ENCODE measurements around the gene SLC66A1. TPM values are rescaled to one million over a fixed set of nuclear protein-coding genes. Genes with fewer than 3 reads are reported as not detected.

The SLC66A1 gene
- total RNA-seq, 1 experiment from 2014 or later, result 22.5 TPM

DNA sequence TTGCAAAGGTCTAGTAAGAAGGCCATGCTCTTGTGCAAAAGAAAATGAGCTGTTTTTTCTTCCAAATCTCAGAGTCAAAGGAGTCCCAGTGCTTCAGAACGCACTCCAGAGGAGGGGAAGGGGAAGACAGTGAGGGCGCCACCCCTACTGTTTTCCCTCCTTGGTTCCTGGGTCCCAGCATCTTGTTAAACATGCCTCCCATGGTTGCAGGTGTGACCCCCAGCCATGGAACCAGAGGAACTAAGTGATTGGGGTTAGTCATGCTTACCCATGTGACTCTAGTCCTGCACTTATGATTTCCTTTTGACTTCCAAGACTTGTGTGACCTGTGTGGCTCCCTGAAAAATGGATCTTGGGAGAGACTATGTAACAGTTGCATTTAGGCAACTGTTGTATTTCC, 17.5 kb upstream of the SLC66A1 start:
- Histone ChIP-seq H2BK20ac (ENCODE audit: low read depth, low read length, poor library complexity, severe bottlenecking) (no peak overlapping the region), H3K14ac (ENCODE audit: insufficient read depth, low read length) (no peak overlapping the region), H2BK120ac (ENCODE audit: low read depth, low read length, poor library complexity, severe bottlenecking) (no peak overlapping the region), H3K79me1 (ENCODE audit: insufficient read depth, low read depth, low read length, poor library complexity, severe bottlenecking) (no peaks in the 10 kb centered on the region), H3K4me2 (ENCODE audit: insufficient read depth, insufficient read length, low read length) (no peak overlapping the region), H3K4me1 (ENCODE audit: insufficient read depth, low read length) (no peaks in the 10 kb centered on the region), H2AK5ac (ENCODE audit: insufficient read length, low read length) (no peak overlapping the region), H4K5ac (ENCODE audit: insufficient read length, low read depth, low read length) (no peak overlapping the region), H3K9ac (ENCODE audit: extremely low read depth, insufficient read length, low read length) (no peak overlapping the region), H3K79me2 (ENCODE audit: insufficient read depth, low read length) (no peaks in the 10 kb centered on the region; the same call in 1 of the 2 replicates), H3K27me3 (ENCODE audit: insufficient read depth, low read length) (no peaks in the 10 kb centered on the region; the same call in 1 of the 2 replicates), H2BK5ac (ENCODE audit: insufficient read length, low read length) (no peak overlapping the region), H4K8ac (replicated peaks; ENCODE audit: insufficient read length, low read depth, low read length) (no peak overlapping the region), H2AFZ (ENCODE audit: low read length) (no peak overlapping the region), H3K56ac (ENCODE audit: insufficient read length, low read depth, low read length) (no peak overlapping the region), H4K91ac (ENCODE audit: insufficient read length, low read depth, low read length) (no peak overlapping the region), H3T11ph (ENCODE audit: low read length) (no peak overlapping the region), H3K23me2 (ENCODE audit: insufficient read length, low read depth, low read length, poor library complexity, severe bottlenecking) (no peaks in the 10 kb centered on the region), H3K4ac (ENCODE audit: low read depth, low read length) (no peak overlapping the region), H2BK12ac (ENCODE audit: insufficient read length, low read depth, low read length) (no peak overlapping the region), H4K20me1 (ENCODE audit: control insufficient read depth, insufficient read depth, insufficient read length) (no peaks in the 10 kb centered on the region), H3K9me3 (ENCODE audit: control insufficient read depth, low read depth, low read length) (peaks cover 16% of the 10 kb centered on the region), H3K18ac (ENCODE audit: insufficient read length, low read depth, low read length) (no peak overlapping the region), H2BK15ac (ENCODE audit: low read depth, low read length) (no peak overlapping the region), H3K27ac (ENCODE audit: insufficient read length, low read depth, low read length) (no peak overlapping the region), H3K23ac (ENCODE audit: insufficient read length, low read depth, low read length) (no peak overlapping the region)
- TF ChIP-seq, protein P1, sequence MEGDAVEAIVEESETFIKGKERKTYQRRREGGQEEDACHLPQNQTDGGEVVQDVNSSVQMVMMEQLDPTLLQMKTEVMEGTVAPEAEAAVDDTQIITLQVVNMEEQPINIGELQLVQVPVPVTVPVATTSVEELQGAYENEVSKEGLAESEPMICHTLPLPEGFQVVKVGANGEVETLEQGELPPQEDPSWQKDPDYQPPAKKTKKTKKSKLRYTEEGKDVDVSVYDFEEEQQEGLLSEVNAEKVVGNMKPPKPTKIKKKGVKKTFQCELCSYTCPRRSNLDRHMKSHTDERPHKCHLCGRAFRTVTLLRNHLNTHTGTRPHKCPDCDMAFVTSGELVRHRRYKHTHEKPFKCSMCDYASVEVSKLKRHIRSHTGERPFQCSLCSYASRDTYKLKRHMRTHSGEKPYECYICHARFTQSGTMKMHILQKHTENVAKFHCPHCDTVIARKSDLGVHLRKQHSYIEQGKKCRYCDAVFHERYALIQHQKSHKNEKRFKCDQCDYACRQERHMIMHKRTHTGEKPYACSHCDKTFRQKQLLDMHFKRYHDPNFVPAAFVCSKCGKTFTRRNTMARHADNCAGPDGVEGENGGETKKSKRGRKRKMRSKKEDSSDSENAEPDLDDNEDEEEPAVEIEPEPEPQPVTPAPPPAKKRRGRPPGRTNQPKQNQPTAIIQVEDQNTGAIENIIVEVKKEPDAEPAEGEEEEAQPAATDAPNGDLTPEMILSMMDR (conservative IDR thresholded peaks at IDR 0.05), result no peak
- no peak overlapping the region for H3K27ac Mint-ChIP-seq
- H3K4me3 Mint-ChIP-seq, result no peak overlapping the region
- no peaks in the 10 kb centered on the region; a peak in 1 of 4 replicates for H3K4me1 Mint-ChIP-seq
- no CpG with 5 or more reads among the region's 2 CpGs for WGBS (ENCODE audit: extremely low coverage, insufficient read length, low lambda C conversion rate)
- H3K9me3 Mint-ChIP-seq, result peaks cover 34 to 44% of the 10 kb centered on the region in 2 experiments
- H3K27me3 Mint-ChIP-seq (ENCODE audit: low read depth), result peaks cover 10% of the 10 kb centered on the region
- peaks cover 33 to 37% (median 37%) of the 10 kb centered on the region in 3 experiments for H3K36me3 Mint-ChIP-seq (ENCODE audit: insufficient read depth in 1 of 3, low read depth in 3 of 3)
- no peak for DNase-seq
